Measurements from ENCODE around the gene CYBA.

GRCh38 chr16:88595921-88596320 is 54.9 kb downstream of the CYBA start:
- TF ChIP-seq CTCF (conservative IDR thresholded peaks at IDR 0.05; ENCODE audit: low read length) (no peak), EZH2phosphoT487 (IDR thresholded peaks at IDR 0.05; ENCODE audit: borderline replicate concordance, low read depth, low read length) (no peak)
